ENCODE results near the gene CD46.

Gene CD46

GRCh38 chr1:207817166-207817565, 65.3 kb downstream of the CD46 start:
- no peak for DNase-seq

GRCh38 chr1:207817778-207818751, 66.2 kb downstream of the CD46 start:
- DNase-seq = no peak

- no peak for DNase-seq
Observed at GRCh38 chr1:207818971-207819451, 67.2 kb downstream of the CD46 start.

DNA sequence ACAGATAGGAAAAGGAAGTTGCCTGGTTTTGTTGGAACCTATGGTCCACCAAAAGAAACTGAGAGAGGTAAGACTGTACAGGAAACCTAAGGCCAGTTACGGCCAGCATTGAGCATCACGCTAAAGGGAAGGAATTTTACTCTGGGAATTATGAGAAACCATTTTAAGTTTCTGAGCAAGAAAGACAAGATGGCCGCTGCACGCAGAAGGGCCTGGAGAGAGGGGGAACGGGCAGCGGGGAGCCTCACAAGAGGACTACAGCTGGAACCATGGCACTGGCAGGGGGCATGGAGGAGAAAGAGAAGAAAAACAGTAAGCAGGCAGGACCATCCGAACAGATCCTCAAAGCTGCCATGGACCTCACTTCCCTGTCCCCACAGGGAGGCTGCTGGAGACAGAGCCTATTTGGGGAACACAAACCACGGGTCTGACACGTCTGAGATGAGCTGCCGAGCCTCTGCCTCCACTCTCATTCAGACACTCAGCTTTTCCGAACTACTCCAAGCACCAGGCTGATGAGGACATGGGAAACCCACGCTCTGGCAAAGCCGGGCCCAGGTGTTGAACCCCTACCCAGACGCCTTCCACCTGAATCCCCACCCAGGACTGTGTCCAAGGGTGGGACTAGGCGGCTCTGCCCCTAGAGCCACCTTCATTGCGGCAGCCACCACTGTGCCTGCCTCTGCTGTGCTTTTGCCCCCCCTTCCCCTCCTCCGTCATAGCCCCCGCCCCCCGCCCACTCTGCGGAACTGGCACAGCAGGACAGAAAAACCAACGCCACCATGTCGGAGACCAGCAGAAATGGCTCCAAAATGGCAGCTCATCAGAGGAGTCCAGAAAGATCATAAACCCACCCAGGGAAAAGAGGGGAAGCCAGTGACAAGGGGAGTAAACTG, 69.0 kb downstream of the CD46 start:
- no peak for DNase-seq

- no peak for DNase-seq
Observed at GRCh38 chr1:207821464-207822045, 69.7 kb downstream of the CD46 start.

DNA sequence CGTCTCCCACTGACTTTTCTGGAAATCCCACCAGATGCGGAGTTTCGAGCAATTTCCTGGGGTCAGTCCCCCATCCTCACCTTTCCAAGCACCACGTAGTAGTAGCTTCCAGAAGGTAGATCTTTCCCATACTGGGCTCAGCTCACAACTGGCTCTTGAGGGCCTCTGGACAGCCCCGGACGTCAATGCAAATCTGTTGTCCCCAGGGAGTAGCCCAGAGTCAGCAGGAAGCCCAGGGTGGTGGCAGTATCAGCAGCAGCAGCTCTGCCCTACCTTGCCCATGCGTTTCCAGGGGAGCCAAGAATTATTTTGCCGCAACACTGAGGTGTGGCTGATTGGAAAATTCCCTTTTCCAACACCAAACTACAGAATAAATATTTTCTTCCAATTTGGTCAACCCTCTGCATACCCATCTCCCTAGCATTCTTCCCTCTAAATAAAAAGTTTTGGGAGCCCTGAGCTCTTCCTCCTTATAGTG, 70.3 kb downstream of the CD46 start:
- DNase-seq = no peak

GRCh38 chr1:207822602-207823451, 71.0 kb downstream of the CD46 start:
- peak; percentile 87 for DNase-seq

GRCh38 chr1:207823531-207823879, 71.7 kb downstream of the CD46 start:
- DNase-seq = no peak

DNA sequence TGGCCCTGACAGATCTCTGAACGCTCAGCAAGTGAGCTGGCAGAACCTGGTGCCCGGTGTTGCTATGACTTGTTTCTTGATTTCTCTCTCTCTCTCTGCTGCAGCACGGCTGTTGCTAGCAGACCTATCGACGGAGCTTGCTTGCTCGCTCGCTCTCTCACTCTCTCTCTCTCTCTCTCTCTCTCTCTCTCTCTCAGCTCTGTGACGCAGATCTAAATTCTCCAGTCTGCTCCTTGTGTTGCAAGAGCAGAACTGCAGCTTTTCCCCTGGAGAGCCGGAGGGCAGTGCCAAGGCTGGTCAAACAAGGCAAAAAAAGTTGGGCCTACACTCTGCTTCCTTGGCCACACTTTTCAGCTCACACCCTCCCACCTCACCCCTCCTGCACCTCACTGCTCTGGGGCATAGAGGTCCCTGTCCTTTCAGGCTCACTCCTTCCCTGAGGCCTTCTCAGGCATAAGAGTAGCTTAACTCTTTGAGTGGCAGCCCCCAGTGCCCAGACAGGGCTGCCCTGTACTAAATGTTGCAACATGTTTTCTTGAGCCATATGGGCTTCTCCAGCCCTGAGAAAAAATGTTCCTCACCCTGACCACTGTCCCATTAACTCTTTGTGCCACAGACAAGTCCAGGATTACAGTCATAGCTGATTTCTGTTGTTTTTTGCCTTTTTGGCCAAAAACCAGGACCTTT, 72.2 kb downstream of the CD46 start:
- no peak for DNase-seq

DNA sequence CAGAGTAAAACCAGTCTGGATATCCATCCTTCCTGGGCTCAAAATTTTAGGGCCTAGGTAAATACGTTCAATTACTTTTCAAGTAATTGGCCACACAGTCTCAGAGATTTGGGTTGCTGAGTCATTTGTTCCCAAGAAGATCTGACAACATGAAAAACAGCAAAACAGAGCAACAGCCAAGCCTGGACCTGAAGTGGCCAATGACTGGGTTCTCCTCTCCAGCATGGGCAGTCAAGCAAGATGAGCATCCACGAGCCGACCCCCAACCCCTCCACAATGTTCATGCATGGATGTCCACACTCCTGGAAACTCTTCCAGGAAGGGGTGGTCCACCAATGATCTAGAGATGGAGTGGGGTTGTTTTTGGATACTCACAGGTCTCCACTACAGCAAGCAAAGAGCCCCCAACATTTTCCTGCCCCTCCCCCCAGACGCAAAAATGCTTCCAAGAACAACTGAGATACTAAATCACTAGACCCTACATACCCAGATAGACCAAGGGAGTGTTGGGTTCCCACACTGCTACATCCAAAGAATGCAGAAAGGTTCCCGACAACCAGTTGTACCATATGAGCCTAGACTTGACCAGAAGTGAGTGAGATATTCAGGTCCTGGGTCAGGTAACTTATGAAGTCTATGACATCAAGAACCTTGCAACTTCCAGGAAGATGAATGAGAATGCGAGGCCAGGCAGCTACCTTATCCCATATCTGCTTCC, 73.0 kb downstream of the CD46 start:
- DNase-seq = no peak

DNA sequence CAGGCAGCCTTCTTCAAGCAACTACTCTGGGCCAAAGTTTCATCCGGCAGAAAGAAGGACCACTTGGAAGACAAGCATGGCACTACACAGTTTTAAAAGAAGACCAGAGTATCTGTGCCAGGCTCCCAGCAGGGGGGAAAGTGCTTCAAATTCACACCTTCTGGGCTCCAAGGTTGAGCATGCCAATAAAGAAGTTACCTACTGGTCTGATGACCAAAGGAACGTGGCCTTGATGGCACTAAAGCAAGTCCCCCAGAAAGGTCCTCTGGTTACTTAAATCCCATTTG, 73.5 kb downstream of the CD46 start:
- DNase-seq = no peak

DNA sequence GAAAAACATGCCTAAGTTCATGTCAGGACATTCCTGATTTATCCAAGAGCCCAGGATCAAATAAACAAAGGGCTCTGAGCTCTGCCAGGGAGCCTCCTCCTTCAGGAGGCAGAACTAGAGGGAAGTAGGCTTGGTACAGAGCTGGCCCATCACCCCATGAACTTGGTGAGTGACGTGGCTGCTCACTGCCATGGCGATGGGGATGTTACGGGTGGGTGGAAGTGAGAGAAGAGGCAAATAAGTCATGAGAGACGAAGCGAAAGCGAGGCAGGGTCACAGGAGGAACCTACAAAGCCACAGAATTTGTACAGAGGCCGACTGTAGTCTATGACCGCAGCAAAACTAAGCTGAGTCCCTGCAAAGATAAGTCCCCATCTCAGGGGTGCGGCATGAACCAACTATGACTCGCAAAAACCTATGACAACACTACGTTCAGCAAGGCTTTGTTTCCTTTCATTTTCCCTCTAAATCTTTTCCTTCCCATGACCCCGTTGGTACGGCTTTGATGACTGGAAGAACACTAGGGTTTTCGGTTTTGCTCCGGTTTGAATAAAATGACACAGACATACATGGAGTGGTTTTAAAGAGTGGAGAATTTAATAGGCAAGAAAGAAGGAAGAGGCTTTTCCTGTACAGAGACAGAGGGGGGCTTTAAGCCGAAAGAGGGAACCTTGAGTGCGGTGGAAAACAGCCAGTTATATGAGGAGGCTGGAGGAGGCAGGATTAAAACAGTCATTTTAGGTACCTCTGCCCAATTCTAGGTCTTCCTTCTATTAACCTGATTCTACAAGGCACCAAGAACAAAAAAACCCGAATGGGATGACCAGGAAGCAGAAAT, 74.1 kb downstream of the CD46 start:
- no peak for DNase-seq

DNA sequence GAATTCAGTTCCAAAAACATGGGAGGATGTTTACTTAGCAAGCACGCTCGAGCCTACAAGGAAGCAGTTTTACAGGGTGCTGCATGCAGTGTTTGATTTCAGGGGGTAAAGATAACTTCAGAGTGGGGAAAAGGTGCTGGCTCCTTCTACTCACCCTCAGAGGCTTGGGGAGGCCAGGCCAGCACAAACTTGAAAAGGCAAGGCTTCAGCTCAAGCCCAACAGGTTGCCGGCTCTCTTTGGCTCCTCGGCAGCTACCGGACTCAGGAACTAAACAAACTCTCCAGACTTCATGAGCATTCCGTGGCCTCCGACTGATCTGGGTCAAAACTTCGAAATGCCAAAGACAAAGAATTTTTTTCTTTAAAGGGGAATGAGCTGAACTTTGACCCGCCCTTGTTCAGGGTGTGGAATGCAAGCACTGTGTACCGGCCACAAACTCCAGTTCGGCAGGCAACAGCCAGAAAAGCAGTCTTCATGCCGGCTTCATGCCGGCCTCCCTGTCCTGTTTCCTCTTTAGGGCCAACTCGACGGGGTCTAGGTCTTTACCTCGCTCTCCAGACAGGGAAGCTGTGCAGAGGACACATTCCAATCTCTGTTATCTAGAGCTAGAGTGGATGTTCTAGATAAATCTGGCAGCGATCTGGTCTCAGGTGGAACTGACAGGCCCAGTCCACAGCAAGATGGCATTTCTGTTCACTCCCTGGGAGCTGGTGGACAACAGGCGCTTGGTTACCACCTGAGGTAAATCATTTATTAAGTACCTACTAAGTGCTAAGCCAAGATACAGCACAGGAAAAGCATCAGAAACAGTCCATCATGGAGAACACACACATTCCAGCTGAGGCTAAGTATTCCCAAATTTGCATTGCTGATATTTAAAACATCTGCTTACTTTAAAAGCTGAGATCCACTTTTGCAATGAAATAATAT, 75.0 kb downstream of the CD46 start:
- peak; percentile 45 for DNase-seq

GRCh38 chr1:207827488-207827830, 75.6 kb downstream of the CD46 start:
- DNase-seq = no peak

DNA sequence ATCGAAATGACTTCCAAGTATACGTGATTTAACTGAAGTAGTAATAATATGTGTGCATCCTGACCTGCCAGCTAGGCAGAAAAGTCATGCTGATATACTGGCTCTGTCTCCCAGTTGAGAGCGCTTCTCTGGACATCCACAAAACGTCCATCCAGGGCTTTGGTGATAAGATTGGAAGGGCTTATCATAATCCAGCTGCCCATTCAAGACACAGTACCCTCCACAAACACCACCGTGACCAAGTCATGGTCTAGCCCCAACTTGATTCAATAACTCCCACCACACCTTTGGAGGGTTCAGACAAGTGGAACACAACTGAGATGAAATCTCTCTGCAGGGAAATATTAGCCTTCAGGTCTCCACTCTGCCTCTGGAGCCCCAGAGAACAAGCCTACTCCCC, 76.2 kb downstream of the CD46 start:
- no peak for DNase-seq

- peak; percentile 15 for DNase-seq
Observed at GRCh38 chr1:207828485-207829158, 76.8 kb downstream of the CD46 start.

DNA sequence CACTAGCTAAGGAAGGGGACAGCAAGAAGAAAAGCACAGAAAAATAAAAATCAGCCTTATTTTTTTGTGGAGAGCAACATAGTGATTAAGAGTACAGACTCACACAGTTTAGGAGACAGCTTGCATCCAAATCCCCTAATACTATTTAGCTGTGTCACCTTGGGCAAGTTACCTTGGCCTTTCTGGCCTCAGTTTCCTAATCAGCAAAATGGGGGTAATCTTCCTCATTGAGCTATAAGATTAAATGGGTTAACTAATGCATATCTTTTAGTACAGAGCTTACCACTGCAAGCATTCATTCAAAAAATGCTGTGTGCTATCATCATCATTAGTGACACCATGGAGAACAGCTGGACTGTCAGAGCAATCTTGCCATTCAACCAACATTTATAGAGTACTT, 77.7 kb downstream of the CD46 start:
- DNase-seq = no peak

GRCh38 chr1:207830788-207831187, 78.9 kb downstream of the CD46 start:
- no peak for DNase-seq

Data from NCI-H2029 treated with DMSO at 0.1 percent for 48 hours (cell line).